Middle frontal gyrus (tissue), 1 donor: Measurements from ENCODE around the gene PTEN.

Experiments
- DNase-seq: peaks from one replicate; pipeline ENCODE4 v3.0.0-alpha.2; 2015; ENCODE audit warnings: low spot score; ENCODE audit errors: extremely low spot score

PTEN gene

DNA sequence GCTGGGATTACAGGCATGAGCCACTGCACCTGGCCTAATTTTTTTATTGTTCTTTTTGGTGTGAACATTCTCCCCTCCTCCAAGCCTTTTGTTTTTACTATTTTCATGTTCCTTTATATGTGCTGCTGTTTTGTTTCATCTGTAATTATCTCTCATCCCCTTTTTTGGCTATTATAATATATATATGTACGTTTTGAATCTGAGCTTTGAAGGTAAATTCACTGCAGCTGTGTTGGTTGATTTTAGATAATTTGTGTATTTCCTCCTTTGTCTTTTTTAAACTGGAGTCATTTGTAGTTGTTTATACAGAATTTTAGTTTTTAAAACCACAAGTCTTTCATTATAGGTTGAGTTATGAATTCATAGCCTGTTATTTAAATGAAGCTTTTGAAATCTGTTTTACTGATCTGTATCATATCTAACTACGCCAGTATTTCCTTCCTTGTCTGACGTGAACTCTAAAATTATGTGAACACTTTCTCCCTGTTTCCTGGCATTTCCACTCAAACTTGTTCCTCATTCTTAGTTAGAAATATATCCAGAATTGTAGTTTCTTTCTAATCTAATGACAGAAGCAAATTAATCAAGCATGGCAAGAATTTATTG lies 54.9 kb downstream of the PTEN start:
- DNase-seq: no peak

DNA sequence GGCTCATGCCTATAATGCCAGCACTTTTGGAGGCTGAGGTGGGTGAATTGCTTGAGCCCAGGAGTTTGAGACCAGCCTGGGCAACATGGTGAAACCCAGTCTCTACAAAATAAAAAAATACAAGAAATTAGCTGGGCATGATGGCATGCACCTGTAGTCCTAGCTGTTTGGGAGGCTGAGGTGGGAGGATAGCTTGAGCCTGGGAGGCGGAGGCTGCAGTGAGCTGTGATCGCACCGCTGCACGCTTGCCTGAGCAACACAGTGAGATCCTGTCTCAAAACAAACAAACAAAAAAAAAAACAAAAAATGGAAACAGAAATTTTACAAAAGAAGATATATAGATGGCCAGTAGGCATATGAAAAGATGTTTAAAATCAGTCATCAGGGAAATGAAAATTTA lies 57.1 kb downstream of the PTEN start:
- DNase-seq: no peak

DNA sequence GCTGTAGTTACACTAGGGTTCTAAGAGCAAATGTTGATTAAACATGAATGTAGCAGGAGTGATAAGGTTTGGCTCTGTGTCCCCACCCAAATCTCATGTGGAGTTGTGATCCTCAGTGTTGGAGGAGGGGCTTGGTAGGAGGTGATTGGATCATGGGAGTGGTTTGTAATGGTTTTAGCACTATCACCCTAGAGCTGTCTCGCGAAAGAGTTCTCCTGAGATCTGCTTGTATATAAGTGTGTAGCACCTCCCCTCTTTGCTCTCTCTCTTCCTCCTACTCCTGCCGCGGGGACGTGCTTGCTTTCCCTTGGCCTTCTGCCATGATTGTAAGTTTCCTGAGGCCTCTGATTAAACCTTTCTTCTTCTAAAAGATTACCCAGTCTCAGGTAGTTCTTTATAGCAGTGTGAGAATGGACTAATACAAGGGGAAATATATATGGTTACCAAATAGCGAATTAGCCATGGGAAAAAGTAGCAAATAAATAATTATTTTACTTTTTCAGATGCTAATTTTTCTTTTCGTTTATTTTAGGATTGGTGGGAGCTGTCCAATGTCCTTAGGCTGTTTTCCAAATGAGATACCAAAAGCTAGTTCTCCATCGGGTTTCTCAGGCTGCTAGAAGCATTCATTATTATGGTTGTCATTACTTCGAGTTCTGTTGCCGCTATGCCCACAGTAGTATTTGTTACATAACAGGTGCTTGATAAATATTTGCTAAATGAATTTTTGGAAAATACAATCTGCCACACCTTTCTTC lies 58.7 kb downstream of the PTEN start:
- no peak for DNase-seq

DNA sequence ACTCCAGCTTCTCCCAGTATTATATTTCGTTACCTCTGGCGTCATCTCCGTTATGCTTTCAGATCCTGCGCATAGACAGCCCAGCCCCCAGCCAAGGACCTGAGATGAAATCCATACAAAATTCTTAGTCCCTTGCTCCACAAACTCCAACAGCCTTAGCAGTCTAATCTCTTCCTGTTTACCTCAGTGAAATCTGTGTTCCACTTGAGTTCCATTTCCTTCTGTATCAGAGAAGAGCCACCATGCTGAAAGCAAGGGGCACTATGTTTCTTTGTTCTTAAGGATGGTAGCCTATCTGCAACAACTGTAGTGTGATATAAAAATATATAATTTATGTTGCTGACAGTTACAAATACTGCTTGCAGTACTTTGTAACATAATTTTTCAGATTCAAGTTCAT lies 59.8 kb downstream of the PTEN start:
- no peak for DNase-seq

DNA sequence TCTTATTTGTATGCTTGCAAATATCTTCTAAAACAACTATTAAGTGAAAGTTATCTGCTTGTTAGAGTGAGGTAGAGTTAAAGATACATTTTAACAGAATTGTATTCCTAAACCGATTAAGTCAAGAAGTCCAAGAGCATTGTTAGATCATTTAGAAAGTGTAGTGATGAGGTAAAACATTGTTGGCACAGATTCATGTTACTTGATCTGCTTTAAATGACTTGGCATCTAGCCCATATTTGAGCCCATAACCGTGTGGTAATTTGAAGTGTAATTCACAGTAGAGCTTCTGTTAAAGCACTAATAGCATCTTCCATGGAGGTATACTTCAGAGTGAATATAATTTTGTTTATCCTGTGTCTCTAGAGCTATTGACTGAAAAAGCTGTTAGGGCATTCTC lies 62.1 kb downstream of the PTEN start:
- no peak for DNase-seq

DNA sequence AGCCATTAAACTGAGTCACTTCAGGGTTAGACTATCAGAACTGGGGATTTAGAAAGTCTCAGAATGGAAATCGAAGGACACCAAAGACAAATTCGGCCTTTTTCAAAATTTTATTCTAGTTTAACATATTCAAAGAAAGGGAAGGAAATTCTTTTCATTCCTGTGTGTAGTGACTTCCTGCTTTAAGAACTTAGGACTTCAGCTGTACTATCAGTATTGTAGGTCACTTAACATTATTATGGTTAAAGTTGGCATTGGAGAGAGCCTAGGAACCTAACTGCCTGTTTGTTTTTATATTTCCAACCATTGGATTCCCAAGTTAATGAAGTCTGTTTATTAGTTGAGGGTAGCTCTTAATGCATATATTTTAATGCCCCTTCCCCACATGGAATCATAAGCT lies 63.7 kb downstream of the PTEN start:
- DNase-seq: no peak

DNA sequence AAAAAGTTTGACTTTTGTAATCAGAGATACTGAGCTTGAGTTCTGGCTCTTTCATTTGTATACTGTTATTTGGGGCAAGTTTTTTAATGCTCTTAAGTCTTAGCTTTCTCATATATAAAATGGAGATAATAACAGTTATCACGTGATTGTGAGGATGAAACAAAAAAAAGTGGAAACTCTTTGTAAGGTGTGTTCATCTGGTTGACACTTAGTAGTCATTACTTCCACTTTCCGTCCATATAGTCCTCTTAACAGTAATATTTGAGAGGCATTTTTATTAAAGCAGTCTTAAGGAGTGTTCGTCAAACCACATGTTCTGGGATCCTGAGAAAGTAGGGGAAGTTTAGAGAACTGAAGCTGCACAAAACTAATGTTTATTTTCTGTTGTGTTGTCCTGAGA lies 65.6 kb downstream of the PTEN start:
- no peak for DNase-seq

DNA sequence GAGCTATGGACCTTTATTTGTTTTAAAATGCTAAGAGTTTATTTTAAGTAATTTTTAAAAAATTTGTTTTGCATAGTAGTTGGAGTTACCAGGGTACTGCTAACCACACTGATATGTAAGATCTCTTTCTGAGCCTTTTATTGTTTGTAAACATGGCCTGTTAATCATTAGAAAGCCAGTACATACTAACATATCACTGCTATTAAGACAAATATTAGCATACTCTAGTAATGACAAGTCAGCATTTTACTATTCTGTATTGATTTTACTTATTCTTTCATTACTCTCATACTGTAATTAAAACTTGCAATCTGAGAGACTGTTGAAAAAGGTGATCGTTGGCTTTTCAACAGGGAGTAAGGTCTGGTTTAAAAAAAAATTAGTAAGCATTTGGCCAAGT lies 66.7 kb downstream of the PTEN start:
- DNase-seq: no peak

DNA sequence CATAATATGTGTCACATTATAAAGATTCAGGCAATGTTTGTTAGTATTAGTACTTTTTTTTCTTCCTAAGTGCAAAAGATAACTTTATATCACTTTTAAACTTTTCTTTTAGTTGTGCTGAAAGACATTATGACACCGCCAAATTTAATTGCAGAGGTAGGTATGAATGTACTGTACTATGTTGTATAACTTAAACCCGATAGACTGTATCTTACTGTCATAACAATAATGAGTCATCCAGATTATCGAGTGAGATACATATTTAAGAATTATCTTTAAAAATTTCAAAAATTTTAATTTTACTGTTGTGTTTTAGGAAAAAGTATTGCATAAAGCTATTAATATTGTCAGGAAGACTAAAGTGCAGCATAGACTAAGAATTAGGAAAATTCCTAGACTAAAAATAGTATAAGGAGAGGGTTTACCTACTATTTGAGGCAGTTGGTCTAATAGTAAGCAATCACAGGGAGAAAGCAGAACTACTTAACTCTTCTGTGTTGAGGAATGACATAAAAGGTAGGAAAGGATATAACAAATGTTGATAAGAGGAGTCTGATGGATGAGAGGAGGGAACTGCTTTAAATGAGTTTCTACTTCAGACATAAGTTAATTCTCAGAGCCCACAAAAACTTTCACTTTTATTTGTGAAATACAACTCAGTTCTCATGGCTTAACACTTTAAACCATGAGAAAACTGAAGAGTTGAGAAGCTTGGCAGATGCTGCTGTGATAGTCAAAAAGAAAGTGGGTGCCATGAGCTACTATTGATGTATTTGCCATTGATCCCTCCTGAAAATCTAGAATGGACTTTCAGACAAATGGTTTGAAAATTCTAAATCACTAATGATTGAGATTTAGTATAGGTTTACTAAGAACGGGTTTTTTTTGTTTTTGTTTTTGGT lies 67.8 kb downstream of the PTEN start:
- no peak for DNase-seq

DNA sequence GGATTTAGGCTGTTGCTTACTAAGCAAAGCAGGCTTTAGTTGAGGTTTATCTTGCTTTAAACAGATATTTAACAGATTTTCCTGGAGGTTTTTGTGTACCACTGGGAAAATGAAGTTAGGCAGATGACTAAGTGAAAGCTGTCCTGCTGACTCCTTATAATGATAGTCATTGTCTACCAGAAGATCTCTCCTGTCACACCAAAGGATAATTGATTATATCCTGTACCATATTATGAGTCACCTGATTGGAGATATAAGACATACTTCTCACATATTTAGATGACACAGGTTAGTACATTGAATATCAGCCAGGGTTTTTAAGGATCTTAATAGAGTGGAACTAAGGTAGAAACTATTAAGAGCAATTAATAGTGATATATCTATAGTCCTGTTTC lies 68.4 kb downstream of the PTEN start:
- no peak for DNase-seq

DNA sequence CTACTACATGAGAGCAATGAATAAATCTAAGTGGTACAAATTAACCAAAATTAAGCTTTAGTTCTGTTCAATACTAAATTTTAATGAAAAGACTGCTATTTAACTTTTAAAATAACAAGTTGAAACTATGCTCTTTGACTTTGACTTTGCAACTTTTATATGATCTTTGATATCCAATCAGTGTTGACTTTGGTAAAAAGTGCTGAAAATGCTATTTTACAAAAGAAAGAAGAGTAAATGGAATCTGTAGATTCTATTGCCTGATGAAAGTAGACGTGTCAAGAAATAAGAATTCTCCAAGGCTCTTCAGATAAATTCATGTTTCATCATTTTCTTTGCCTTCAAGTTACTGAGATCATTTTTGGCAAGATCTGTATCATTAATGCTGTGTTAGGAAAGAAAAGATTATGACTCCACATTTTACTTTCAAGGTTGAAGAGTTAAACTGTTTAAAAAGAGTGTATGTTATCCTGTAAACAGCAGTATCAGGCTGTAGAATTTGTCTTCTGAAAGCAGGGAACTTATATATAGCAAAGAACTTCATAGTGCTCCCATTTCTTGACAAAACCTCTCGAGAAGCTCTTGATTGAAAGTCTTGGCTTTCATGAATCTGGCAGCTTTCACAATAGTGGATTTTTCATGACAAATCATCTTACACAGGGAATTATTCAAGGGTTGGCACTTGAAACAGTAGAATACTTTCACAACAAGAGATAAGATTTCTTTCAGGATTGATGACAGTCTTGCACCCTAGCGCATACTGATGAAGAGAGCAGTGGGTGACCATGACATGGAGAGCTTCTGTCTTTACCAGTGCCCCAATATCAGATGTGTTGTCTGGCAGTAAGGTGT lies 72.1 kb downstream of the PTEN start:
- DNase-seq: no peak

DNA sequence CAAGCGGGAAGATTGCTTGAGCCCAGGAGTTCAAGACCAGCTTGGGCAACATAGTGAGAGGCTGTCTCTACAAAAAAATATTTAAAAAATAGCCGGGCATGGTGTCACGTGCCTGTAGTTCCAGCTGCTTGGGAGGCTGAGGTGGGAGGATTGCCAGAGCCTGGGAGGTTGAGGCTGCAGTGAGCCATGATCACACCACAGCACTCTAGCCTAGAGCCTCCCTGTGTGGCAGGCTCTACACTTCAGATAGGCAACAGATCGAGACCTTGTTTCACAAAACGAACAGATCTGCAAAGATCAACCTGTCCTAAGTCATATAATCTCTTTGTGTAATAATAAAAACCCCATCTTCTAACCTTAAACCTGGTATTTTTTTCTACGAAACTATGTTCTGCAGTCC lies 76.8 kb downstream of the PTEN start:
- no peak for DNase-seq

DNA sequence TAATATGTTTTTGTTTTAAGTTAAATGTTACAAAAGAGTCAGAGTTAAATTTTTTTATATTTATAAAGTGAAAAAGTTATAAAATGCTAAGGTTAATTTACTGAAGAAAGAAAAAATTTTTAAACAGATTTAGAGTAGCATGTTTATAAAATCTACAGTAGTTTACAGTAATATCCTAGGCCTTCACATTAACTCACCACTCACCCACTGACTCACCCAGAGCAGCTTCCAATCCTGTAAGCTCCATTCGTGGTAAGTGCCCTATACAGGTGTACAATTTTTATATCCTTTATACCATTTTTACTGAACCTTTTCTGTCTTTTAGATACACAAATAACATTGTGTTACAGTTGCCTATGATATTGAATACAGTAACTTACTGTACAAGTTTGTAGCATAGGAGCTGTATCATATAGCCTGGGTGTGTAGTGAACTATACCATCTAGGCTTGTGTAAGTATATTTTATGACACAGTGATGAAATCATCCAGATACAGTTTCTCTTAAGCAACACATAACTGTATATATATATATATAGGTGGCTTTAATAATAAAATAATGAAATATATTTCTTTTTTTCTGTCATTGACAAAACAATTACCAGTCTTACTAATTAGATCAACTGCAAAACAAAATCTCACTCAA lies 79.6 kb downstream of the PTEN start:
- no peak for DNase-seq

DNA sequence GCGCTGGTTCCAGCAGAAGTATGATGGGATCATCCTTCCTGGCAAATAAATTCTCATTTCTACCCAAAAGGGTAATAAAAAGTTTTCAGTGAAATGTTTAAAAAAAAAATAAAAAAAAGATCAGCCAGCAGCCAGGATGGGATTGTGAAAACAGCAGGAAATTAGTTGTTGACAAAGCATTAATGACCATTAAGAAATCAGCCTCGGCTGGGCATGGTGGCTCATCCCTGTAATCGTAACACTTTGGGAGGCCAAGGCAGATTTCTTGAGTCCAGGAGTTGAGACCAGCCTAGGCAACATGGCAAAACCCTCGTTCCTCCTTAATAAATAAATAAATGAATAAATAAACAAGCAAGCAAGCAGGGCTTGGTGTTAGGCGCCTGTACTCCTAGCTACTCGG lies 82.6 kb downstream of the PTEN start:
- no peak for DNase-seq

DNA sequence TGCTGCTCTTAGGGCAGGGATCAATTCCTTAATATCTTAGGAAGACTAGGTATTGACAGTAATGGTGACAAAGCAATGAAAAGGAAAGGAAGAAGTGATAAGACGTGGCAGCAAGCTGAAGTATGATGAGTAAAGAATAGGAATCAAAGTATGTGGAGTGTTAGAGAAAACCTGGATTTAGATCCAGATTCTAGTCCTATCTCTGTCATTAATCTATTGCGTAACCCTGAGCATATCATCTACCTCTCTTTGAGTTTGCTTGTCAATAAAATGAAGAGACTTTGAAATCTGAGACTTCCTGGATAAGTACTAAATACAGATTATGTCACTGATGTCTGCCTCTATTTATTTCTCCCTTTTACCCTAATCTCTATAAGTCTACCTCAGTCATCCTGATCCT lies 89.2 kb downstream of the PTEN start:
- DNase-seq: no peak

DNA sequence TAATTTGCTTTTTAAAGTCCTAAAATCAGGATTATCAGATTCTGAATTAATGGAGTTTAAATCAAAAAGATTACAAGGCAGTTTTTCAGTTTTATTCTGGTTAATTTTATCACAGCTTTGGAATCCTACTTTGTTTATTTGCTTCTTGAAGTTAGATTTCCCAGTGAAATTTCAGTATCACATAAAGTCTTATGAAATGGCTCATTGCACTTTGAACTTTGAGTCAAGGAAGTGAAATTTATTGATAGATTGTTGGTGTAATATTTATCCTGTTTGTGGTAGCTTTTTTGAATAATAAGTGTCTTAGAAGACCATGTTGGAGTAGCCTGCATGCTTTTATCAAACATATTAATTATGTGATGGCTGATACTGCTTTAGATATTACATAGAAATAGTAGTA lies 92.6 kb downstream of the PTEN start:
- no peak for DNase-seq

DNA sequence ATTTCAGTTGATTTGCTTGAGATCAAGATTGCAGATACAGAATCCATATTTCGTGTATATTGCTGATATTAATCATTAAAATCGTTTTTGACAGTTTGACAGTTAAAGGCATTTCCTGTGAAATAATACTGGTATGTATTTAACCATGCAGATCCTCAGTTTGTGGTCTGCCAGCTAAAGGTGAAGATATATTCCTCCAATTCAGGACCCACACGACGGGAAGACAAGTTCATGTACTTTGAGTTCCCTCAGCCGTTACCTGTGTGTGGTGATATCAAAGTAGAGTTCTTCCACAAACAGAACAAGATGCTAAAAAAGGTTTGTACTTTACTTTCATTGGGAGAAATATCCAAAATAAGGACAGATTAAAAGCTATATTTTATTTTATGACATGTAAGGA lies 94.3 kb downstream of the PTEN start:
- DNase-seq: no peak

DNA sequence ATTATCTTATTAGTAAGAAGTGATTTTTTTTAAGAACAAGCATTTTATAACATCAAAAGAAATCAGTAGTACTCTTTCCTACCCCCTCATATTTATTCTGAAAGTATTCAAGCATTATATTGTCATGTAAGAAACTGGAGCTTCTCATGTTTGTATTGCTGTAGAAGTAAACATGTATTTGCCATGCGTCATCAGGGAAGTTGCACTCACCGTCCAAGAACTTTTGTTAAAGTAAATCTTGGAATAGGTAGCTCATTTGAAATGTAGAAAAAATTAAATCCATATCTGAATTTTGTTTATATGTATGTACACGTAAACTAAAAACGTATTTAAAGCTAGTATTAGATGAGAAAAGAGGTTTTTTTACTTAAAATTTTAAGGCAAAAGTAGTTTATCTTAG lies 96.8 kb downstream of the PTEN start:
- DNase-seq: no peak

DNA sequence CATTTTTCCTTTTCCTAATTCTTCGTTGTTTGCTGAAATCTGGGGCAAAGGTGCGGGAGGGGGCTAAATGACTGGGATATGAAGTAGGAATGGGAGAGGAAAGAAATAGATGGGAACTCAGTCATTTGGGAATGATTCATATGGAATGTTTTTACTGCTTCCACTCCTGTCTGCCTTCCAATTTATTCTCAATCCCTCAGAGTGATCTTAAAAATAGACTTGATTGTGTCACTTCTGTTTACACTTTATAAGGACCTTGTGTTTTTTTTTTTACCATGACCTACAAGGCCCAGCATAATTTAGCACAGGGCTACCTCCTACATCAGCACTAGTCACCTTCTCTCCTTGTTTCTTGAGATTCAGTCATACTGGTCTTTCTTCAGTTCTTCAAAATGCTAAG lies 97.9 kb downstream of the PTEN start:
- no peak for DNase-seq

DNA sequence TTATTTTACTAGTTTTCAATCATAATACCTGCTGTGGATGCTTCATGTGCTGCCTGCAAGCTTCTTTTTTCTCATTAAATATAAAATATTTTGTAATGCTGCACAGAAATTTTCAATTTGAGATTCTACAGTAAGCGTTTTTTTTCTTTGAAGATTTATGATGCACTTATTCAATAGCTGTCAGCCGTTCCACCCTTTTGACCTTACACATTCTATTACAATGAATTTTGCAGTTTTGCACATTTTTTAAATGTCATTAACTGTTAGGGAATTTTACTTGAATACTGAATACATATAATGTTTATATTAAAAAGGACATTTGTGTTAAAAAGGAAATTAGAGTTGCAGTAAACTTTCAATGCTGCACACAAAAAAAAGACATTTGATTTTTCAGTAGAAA lies 103.0 kb downstream of the PTEN start:
- no peak for DNase-seq

DNA sequence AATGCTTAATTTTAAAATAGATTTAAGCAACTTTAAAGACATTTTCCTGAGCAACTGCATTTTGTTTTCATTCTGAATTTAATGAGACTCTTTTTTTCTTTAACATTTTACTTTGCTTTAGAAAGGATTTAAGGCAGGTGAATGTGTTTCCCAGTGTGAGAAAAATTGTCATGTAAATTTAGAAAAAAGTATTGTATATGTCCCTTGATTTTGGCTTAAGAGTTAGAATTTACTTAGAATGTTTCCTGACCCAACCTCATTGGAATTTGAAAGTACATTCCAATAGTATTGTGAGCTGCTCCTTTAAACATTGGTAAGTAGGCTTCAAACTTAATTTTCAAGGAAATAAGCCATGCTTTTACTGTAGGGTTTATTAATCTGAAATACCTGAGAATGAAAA lies 110.2 kb downstream of the PTEN start:
- DNase-seq: no peak
